Keratinocyte (primary cell): Measurements from ENCODE around the gene TBC1D2.

ENCODE experiments used
- CTCF ChIP-seq, 3 experiments: IDR thresholded peaks in 1 of 3; conservative IDR thresholded peaks in 1 of 3; optimal IDR thresholded peaks in 1 of 3; 2 replicates in 2 of 3; 3 replicates in 1 of 3; pipeline versions ENCODE3 to v1.5.1; 2011; ENCODE audit warnings: low read length in 3 of 3, mild to moderate bottlenecking in 3 of 3, moderate library complexity in 2 of 3, control low read depth in 1 of 3, inconsistent platforms in 1 of 3; ENCODE audit not compliant: insufficient read depth in 2 of 3; ENCODE audit errors: extremely low read depth in 1 of 3
- EZH2 ChIP-seq: IDR thresholded peaks from one replicate; pipeline ENCODE4 v1.6.1; 2012; ENCODE audit warnings: inconsistent platforms, mild to moderate bottlenecking, low read length, moderate library complexity

DNA sequence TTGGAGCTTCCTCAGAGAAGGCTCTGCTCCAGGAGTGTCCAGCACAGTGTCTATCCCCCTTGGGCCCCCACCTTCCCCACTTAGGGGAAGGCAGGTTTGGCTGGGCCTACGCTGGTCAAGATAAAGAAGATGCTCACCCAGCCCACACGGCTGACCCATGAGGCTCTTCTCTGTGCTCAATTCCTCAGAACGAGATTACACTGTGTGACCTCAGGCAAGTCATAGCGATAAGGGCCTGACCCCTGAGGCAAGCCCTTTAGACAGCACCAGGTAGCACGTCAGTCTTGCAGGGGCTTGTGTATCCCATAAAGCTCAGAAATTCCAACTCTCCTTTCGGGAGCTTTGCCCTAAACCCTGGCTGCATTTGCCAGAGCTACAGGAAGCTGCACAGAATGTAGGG, 95.7 kb downstream of the TBC1D2 start:
- TF ChIP-seq EZH2 (no peak), CTCF (optimal IDR thresholded peaks at IDR 0.05 in 1 of 3, IDR thresholded peaks at IDR 0.05 in 1 of 3, conservative IDR thresholded peaks at IDR 0.05 in 1 of 3; ENCODE audit: extremely low read depth in 1 of 3, insufficient read depth in 2 of 3, low read length in 3 of 3) (no peak)
